HEK293 (cell line): ENCODE measurements around the gene TMED6.

ENCODE experiments used
- CTCF ChIA-PET: fragments of 350-600 bp; formaldehyde crosslinking; extraction: SDS; loops from one replicate; lab custom pipeline; 2021; ENCODE audit warnings: antibody characterized with exemption; lab: Yijun Ruan, JAX
- POLR2A ChIA-PET: fragments of 300-600 bp; formaldehyde crosslinking; extraction: SDS; loops from one replicate; lab custom pipeline; 2020; ENCODE audit warnings: antibody characterized with exemption, inconsistent platforms; lab: Yijun Ruan, JAX
- H3K27ac ChIP-seq: fragments of 200-500 bp; sonication (Bioruptor generic); 2 replicates; pipeline ENCODE4 v1.5.1; 2014; ENCODE audit warnings: low read depth, low read length, control low read depth, inconsistent platforms; ENCODE audit errors: extremely low read depth
- H3K36me3 ChIP-seq, 2 experiments: fragments of 200-500 bp in 1 of 2; sonication (Bioruptor generic) in 1 of 2; 1 replicate in 1 of 2; 2 replicates in 1 of 2; pipeline ENCODE4 v1.5.1; 2014 to 2017; ENCODE audit warnings: inconsistent platforms in 2 of 2, low read length in 2 of 2; ENCODE audit not compliant: control insufficient read depth in 2 of 2, insufficient read depth in 1 of 2
- H3K4me1 ChIP-seq: fragments of 200-500 bp; sonication (Bioruptor generic); 2 replicates; pipeline ENCODE4 v1.5.1; 2014; ENCODE audit warnings: mild to moderate bottlenecking, low read length, inconsistent platforms; ENCODE audit not compliant: control insufficient read depth, insufficient read depth
- H3K4me3 ChIP-seq: 2 replicates; pipeline ENCODE4 v1.5.1; 2011; ENCODE audit warnings: low read depth, mild to moderate bottlenecking, control low read depth, low read length, moderate library complexity
- H3K9me3 ChIP-seq: fragments of 200-500 bp; sonication (Bioruptor generic); 2 replicates; pipeline ENCODE4 v1.5.1; 2014; ENCODE audit warnings: low read depth, low read length, inconsistent platforms; ENCODE audit not compliant: control insufficient read depth, insufficient read depth
- GLI4 ChIP-seq: fragments of 450-650 bp; formaldehyde crosslinking; IDR thresholded peaks from 2 replicates; pipeline ENCODE4 v1.5.1; 2016; ENCODE audit warnings: missing biosample characterization, missing genetic modification characterization
- HOXA7 ChIP-seq: sonication (generic); formaldehyde crosslinking; IDR thresholded peaks from 2 replicates; pipeline ENCODE4 v1.8.1; 2022; ENCODE audit warnings: missing genetic modification reagents, borderline replicate concordance
- KLF7 ChIP-seq: fragments of 450-650 bp; formaldehyde crosslinking; IDR thresholded peaks from 2 replicates; pipeline ENCODE4 v1.5.1; 2016; ENCODE audit warnings: missing biosample characterization, missing genetic modification characterization, borderline replicate concordance
- PRDM4 ChIP-seq: fragments of 450-650 bp; formaldehyde crosslinking; IDR thresholded peaks from 2 replicates; pipeline ENCODE4 v1.5.1; 2017; ENCODE audit warnings: missing biosample characterization, missing genetic modification characterization
- SALL2 ChIP-seq: fragments of 450-650 bp; formaldehyde crosslinking; IDR thresholded peaks from 2 replicates; pipeline ENCODE4 v1.5.0; 2017; ENCODE audit warnings: missing biosample characterization, mild to moderate bottlenecking, missing genetic modification characterization, borderline replicate concordance
- SP3 ChIP-seq: fragments of 450-650 bp; formaldehyde crosslinking; IDR thresholded peaks from 2 replicates; pipeline ENCODE4 v1.5.1; 2016; ENCODE audit warnings: missing biosample characterization, missing genetic modification characterization
- TRIM28 ChIP-seq: IDR thresholded peaks from 2 replicates; pipeline ENCODE4 v1.6.1; 2011; ENCODE audit warnings: low read length, control low read depth, borderline replicate concordance
- YY2 ChIP-seq: fragments of 450-650 bp; formaldehyde crosslinking; IDR thresholded peaks from 2 replicates; pipeline ENCODE4 v1.5.1; 2016; ENCODE audit warnings: missing biosample characterization, missing genetic modification characterization
- ZBTB8A ChIP-seq: fragments of 450-650 bp; formaldehyde crosslinking; IDR thresholded peaks from 2 replicates; pipeline ENCODE4 v1.5.1; 2016; ENCODE audit warnings: missing biosample characterization, missing genetic modification characterization
- ZFHX2 ChIP-seq: fragments of 450-650 bp; formaldehyde crosslinking; conservative IDR thresholded peaks from 2 replicates; pipeline ENCODE4 v1.5.1; 2016; ENCODE audit warnings: missing biosample characterization, missing genetic modification characterization
- ZNF112 ChIP-seq: fragments of 450-650 bp; formaldehyde crosslinking; IDR thresholded peaks from 2 replicates; pipeline ENCODE4 v1.5.0; 2017; ENCODE audit warnings: missing biosample characterization, missing genetic modification characterization
- ZNF140 ChIP-seq: fragments of 450-650 bp; formaldehyde crosslinking; IDR thresholded peaks from 2 replicates; pipeline ENCODE4 v1.5.1; 2016; ENCODE audit warnings: missing biosample characterization, missing genetic modification characterization
- ZNF155 ChIP-seq: fragments of 450-650 bp; formaldehyde crosslinking; IDR thresholded peaks from 2 replicates; pipeline ENCODE4 v1.5.1; 2016; ENCODE audit warnings: missing biosample characterization, missing genetic modification characterization
- ZNF169 ChIP-seq: fragments of 450-650 bp; formaldehyde crosslinking; IDR thresholded peaks from 2 replicates; pipeline ENCODE4 v1.5.1; 2016; ENCODE audit warnings: missing biosample characterization, missing genetic modification characterization
- ZNF174 ChIP-seq: fragments of 450-650 bp; formaldehyde crosslinking; IDR thresholded peaks from 2 replicates; pipeline ENCODE4 v1.5.0; 2017; ENCODE audit warnings: missing biosample characterization, mild to moderate bottlenecking, missing genetic modification characterization
- ZNF202 ChIP-seq: fragments of 450-650 bp; formaldehyde crosslinking; IDR thresholded peaks from 2 replicates; pipeline ENCODE4 v1.5.1; 2016; ENCODE audit warnings: missing biosample characterization, missing genetic modification characterization, borderline replicate concordance
- ZNF335 ChIP-seq: fragments of 450-650 bp; formaldehyde crosslinking; conservative IDR thresholded peaks from 2 replicates; pipeline ENCODE4 v1.5.1; 2016; ENCODE audit warnings: missing biosample characterization, missing genetic modification characterization
- ZNF366 ChIP-seq: fragments of 450-650 bp; formaldehyde crosslinking; conservative IDR thresholded peaks from 2 replicates; pipeline ENCODE4 v1.5.1; 2016; ENCODE audit warnings: missing biosample characterization, missing genetic modification characterization
- ZNF416 ChIP-seq: fragments of 450-650 bp; formaldehyde crosslinking; IDR thresholded peaks from 2 replicates; pipeline ENCODE4 v1.5.1; 2016; ENCODE audit warnings: missing biosample characterization, missing genetic modification characterization
- ZNF449 ChIP-seq: fragments of 450-650 bp; formaldehyde crosslinking; IDR thresholded peaks from 2 replicates; pipeline ENCODE4 v1.5.1; 2017; ENCODE audit warnings: missing biosample characterization, mild to moderate bottlenecking, missing genetic modification characterization, moderate library complexity
- ZNF548 ChIP-seq: fragments of 450-650 bp; formaldehyde crosslinking; IDR thresholded peaks from 2 replicates; pipeline ENCODE4 v1.5.1; 2016; ENCODE audit warnings: missing biosample characterization, missing genetic modification characterization
- ZNF596 ChIP-seq: fragments of 450-650 bp; IDR thresholded peaks from 2 replicates; pipeline ENCODE4 v1.5.0; 2018; ENCODE audit warnings: missing biosample characterization, mild to moderate bottlenecking, missing genetic modification characterization, moderate library complexity
- ZNF660 ChIP-seq: fragments of 450-650 bp; IDR thresholded peaks from 2 replicates; pipeline ENCODE4 v1.5.1; 2018; ENCODE audit warnings: missing biosample characterization, mild to moderate bottlenecking, missing genetic modification characterization
- ZNF664 ChIP-seq: fragments of 450-650 bp; formaldehyde crosslinking; IDR thresholded peaks from 2 replicates; pipeline ENCODE4 v1.5.1; 2016; ENCODE audit warnings: missing biosample characterization, missing genetic modification characterization
- ZNF670 ChIP-seq: fragments of 450-650 bp; formaldehyde crosslinking; IDR thresholded peaks from 2 replicates; pipeline ENCODE4 v1.5.1; 2016; ENCODE audit warnings: missing biosample characterization, missing genetic modification characterization, low read depth
- ZNF837 ChIP-seq: fragments of 450-650 bp; formaldehyde crosslinking; IDR thresholded peaks from 2 replicates; pipeline ENCODE4 v1.5.1; 2016; ENCODE audit warnings: missing biosample characterization, missing genetic modification characterization
- TF ChIP-seq, protein P1 (sequence below): fragments of 450-650 bp; formaldehyde crosslinking; IDR thresholded peaks from 2 replicates; pipeline ENCODE4 v1.5.1; 2016; ENCODE audit warnings: missing biosample characterization, missing genetic modification characterization
- TF ChIP-seq, protein P2 (sequence below): fragments of 450-650 bp; formaldehyde crosslinking; IDR thresholded peaks from 2 replicates; pipeline ENCODE4 v1.5.1; 2016; ENCODE audit warnings: missing biosample characterization, missing genetic modification characterization
- TF ChIP-seq, protein P3 (sequence below): fragments of 450-650 bp; formaldehyde crosslinking; optimal IDR thresholded peaks from 2 replicates; pipeline ENCODE3; 2016; ENCODE audit warnings: missing biosample characterization, mild to moderate bottlenecking, missing genetic modification characterization

The TMED6 gene

DNA sequence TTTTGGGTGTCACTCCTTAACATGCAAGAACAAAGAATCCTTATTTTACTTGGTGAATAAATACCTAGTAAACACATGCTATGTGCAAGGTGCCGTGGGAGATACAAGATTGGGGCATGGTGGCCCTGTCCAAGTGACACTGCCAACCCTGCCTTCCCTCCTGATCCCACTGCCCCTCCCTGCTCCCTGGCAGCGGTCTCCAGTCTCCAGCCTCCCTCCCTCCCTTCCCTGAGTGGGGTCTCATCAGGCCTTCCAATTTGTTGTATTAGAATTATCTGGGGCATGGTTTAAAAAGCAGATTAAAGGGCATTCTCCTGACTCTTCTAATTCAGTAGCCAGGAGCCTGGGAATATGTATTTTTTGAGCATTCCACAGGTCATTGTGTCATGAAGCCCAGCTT lies 12.5 kb upstream of the TMED6 start:
- Histone ChIP-seq H3K4me3 (no peak overlapping the region), H3K36me3 (peaks cover 27 to 74% of the 10 kb centered on the region in 2 experiments; a peak in 2 of 3 replicates), H3K9me3 (no peaks in the 10 kb centered on the region), H3K27ac (no peak overlapping the region), H3K4me1 (no peaks in the 10 kb centered on the region)
- TF ChIP-seq ZNF660 (tag by site-specific recombination) (no peak), ZNF670 (tag by site-specific recombination) (no peak), GLI4 (tag by site-specific recombination) (no peak), ZNF548 (no peak), ZNF596 (tag by site-specific recombination) (no peak), KLF7 (tag by site-specific recombination) (no peak), ZNF366 (tag by site-specific recombination) (no peak), YY2 (tag by site-specific recombination) (no peak), TRIM28 (no peak), HOXA7 (CRISPR knock-in tag) (no peak), ZNF202 (tag by site-specific recombination) (no peak), ZFHX2 (no peak), ZNF837 (tag by site-specific recombination) (no peak), ZNF449 (tag by site-specific recombination) (no peak), ZNF155 (tag by site-specific recombination) (no peak), PRDM4 (tag by site-specific recombination) (no peak), ZBTB8A (tag by site-specific recombination) (no peak), ZNF112 (tag by site-specific recombination) (no peak)
- TF ChIP-seq, protein P1, sequence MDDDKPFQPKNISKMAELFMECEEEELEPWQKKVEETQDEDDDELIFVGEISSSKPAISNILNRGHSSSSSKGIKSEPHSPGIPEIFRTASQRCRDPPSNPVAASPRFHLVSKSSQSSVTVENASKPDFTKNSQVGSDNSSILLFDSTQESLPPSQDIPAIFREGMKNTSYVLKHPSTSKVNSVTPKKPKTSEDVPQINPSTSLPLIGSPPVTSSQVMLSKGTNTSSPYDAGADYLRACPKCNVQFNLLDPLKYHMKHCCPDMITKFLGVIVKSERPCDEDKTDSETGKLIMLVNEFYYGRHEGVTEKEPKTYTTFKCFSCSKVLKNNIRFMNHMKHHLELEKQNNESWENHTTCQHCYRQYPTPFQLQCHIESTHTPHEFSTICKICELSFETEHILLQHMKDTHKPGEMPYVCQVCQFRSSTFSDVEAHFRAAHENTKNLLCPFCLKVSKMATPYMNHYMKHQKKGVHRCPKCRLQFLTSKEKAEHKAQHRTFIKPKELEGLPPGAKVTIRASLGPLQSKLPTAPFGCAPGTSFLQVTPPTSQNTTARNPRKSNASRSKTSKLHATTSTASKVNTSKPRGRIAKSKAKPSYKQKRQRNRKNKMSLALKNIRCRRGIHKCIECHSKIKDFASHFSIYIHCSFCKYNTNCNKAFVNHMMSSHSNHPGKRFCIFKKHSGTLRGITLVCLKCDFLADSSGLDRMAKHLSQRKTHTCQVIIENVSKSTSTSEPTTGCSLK (tag by site-specific recombination) = no peak
- ChIA-PET CTCF (interaction anchor here (0.6 kb wide), 1 partner anchor 744 kb away, joined by 3 read pairs; no protein-coding TSS in a partner anchor), POLR2A (no interaction called here)

GRCh38 chr16:69363281-69363717 lies 11.7 kb upstream of the TMED6 start:
- POLR2A ChIA-PET = interaction anchor here (0.7 to 1.4 kb wide), 2 partner anchors 11 to 20 kb away, joined by 3 to 4 read pairs; no protein-coding TSS in a partner anchor
- CTCF ChIA-PET = no interaction called here
- no peak for TF ChIP-seq ZNF335 (tag by site-specific recombination)
- no peak for TF ChIP-seq SP3 (tag by site-specific recombination)
- TF ChIP-seq ZNF169 = no peak
- no peak for TF ChIP-seq SALL2 (tag by site-specific recombination)
- TF ChIP-seq, protein P2, sequence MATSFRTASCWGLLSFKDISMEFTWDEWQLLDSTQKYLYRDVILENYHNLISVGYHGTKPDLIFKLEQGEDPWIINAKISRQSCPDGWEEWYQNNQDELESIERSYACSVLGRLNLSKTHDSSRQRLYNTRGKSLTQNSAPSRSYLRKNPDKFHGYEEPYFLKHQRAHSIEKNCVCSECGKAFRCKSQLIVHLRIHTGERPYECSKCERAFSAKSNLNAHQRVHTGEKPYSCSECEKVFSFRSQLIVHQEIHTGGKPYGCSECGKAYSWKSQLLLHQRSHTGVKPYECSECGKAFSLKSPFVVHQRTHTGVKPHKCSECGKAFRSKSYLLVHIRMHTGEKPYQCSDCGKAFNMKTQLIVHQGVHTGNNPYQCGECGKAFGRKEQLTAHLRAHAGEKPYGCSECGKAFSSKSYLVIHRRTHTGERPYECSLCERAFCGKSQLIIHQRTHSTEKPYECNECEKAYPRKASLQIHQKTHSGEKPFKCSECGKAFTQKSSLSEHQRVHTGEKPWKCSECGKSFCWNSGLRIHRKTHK = no peak
- no peak for TF ChIP-seq ZNF837 (tag by site-specific recombination)
- TF ChIP-seq ZNF140 (tag by site-specific recombination) = no peak
- TF ChIP-seq, protein P3, sequence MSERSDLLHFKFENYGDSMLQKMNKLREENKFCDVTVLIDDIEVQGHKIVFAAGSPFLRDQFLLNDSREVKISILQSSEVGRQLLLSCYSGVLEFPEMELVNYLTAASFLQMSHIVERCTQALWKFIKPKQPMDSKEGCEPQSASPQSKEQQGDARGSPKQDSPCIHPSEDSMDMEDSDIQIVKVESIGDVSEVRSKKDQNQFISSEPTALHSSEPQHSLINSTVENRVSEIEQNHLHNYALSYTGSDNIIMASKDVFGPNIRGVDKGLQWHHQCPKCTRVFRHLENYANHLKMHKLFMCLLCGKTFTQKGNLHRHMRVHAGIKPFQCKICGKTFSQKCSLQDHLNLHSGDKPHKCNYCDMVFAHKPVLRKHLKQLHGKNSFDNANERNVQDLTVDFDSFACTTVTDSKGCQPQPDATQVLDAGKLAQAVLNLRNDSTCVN (tag by site-specific recombination) = no peak
- no peak for TF ChIP-seq ZNF660 (tag by site-specific recombination)
- no peak for TF ChIP-seq ZNF174 (tag by site-specific recombination)
- no peak for TF ChIP-seq ZNF664 (tag by site-specific recombination)
- no peak for TF ChIP-seq ZNF416

More at GRCh38 chr16:69363281-69363717, 11.7 kb upstream of the TMED6 start:
- H3K9me3 ChIP-seq = no peaks in the 10 kb centered on the region
- H3K36me3 ChIP-seq = peaks cover 27 to 66% of the 10 kb centered on the region in 2 experiments; a peak in 2 of 3 replicates
- no peak overlapping the region for H3K27ac ChIP-seq
- H3K4me3 ChIP-seq = no peak overlapping the region
- H3K4me1 ChIP-seq = no peaks in the 10 kb centered on the region
